Liver (tissue), 9 donors: Measurements from ENCODE around the gene SNX18. TPM values are rescaled to one million over a fixed set of nuclear protein-coding genes. Genes with fewer than 3 reads are reported as not detected.
A peak's percentile ranks its signal among the peaks of the same experiment; 100 is the strongest.

Experiments
- DNase-seq: peaks from one replicate; pipeline ENCODE4 v3.0.0-alpha.2; 2017; ENCODE audit warnings: low spot score
- H3K27ac ChIP-seq, 2 donors: one replicate each; pipeline ENCODE4 v1.7.0; 2013; ENCODE audit warnings: inconsistent platforms in 2 of 2, low read length in 2 of 2, control low read depth in 1 of 2, low read depth in 1 of 2, mild to moderate bottlenecking in 1 of 2
- H3K27me3 ChIP-seq, 4 donors: one replicate each; pipeline versions ENCODE4 v1.6.1 to v1.7.0; 2013; ENCODE audit warnings: low read length in 3 of 4, inconsistent platforms in 1 of 4, mild to moderate bottlenecking in 1 of 4, moderate library complexity in 1 of 4; ENCODE audit not compliant: control insufficient read depth in 4 of 4, insufficient read depth in 4 of 4
- H3K36me3 ChIP-seq, 4 donors: one replicate each; pipeline versions ENCODE4 v1.6.1 to v1.7.0; 2013; ENCODE audit warnings: low read length in 3 of 4, mild to moderate bottlenecking in 3 of 4, low read depth in 1 of 4, moderate library complexity in 1 of 4; ENCODE audit not compliant: control insufficient read depth in 4 of 4, insufficient read depth in 3 of 4
- H3K4me1 ChIP-seq, 4 donors: one replicate each; pipeline versions ENCODE4 v1.6.1 to v1.7.0; 2013; ENCODE audit warnings: low read length in 3 of 4, mild to moderate bottlenecking in 3 of 4, moderate library complexity in 1 of 4; ENCODE audit not compliant: control insufficient read depth in 4 of 4, insufficient read depth in 4 of 4
- H3K4me3 ChIP-seq, 3 donors: one replicate each; pipeline versions ENCODE4 v1.6.1 to v1.7.0; 2013; ENCODE audit warnings: low read length in 3 of 3, control low read depth in 1 of 3, low read depth in 1 of 3, mild to moderate bottlenecking in 1 of 3
- H3K9ac ChIP-seq, 2 donors: one replicate each; pipeline ENCODE4 v1.7.0; 2013; ENCODE audit warnings: low read length in 2 of 2, mild to moderate bottlenecking in 2 of 2, moderate library complexity in 2 of 2, control low read depth in 1 of 2, low read depth in 1 of 2
- H3K9me3 ChIP-seq, 4 donors: one replicate each; pipeline versions ENCODE4 v1.6.1 to v1.7.0; 2013; ENCODE audit warnings: low read length in 3 of 4; ENCODE audit not compliant: control insufficient read depth in 4 of 4
- ATF3 ChIP-seq: IDR thresholded peaks from 2 replicates; pipeline ENCODE4 v1.6.1; 2016; ENCODE audit warnings: antibody characterized with exemption
- EGR1 ChIP-seq, 2 donors: IDR thresholded peaks; 2 replicates each; pipeline ENCODE4 v1.6.1; 2016 to 2018; ENCODE audit warnings: antibody characterized with exemption in 2 of 2, low read depth in 2 of 2
- FOXA2 ChIP-seq: IDR thresholded peaks from 2 replicates; pipeline ENCODE4 v1.6.1; 2016; ENCODE audit warnings: antibody characterized with exemption
- HNF4A ChIP-seq, 2 donors: conservative IDR thresholded peaks; 2 replicates each; pipeline ENCODE4 v1.6.1; 2016; ENCODE audit warnings: antibody characterized with exemption in 2 of 2, mild to moderate bottlenecking in 2 of 2
- HNF4G ChIP-seq: IDR thresholded peaks from 2 replicates; pipeline ENCODE4 v1.6.1; 2016; ENCODE audit warnings: antibody characterized with exemption
- JUND ChIP-seq, 2 donors: IDR thresholded peaks; 2 replicates each; pipeline ENCODE4 v1.6.1; 2016; ENCODE audit warnings: antibody characterized with exemption in 2 of 2
- MAX ChIP-seq: IDR thresholded peaks from 2 replicates; pipeline ENCODE4 v1.6.1; 2016; ENCODE audit warnings: antibody characterized with exemption
- RAD21 ChIP-seq, 2 donors: IDR thresholded peaks; 2 replicates each; pipeline ENCODE4 v1.6.1; 2016; ENCODE audit warnings: antibody characterized with exemption in 2 of 2, mild to moderate bottlenecking in 2 of 2
- REST ChIP-seq: IDR thresholded peaks from 2 replicates; pipeline ENCODE4 v1.6.1; 2016; ENCODE audit warnings: antibody characterized with exemption, mild to moderate bottlenecking
- RXRA ChIP-seq, 2 donors: IDR thresholded peaks; 2 replicates each; pipeline ENCODE4 v1.6.1; 2017 to 2018; ENCODE audit warnings: antibody characterized with exemption in 2 of 2, mild to moderate bottlenecking in 1 of 2
- SP1 ChIP-seq: IDR thresholded peaks from 2 replicates; pipeline ENCODE4 v1.6.1; 2018; ENCODE audit warnings: antibody characterized with exemption, mild to moderate bottlenecking
- TAF1 ChIP-seq: conservative IDR thresholded peaks from 2 replicates; pipeline ENCODE4 v1.6.1; 2016; ENCODE audit warnings: antibody characterized with exemption, mild to moderate bottlenecking
- YY1 ChIP-seq: IDR thresholded peaks from 2 replicates; pipeline ENCODE4 v1.6.1; 2016; ENCODE audit warnings: antibody characterized with exemption, mild to moderate bottlenecking
- ZBTB33 ChIP-seq: IDR thresholded peaks from 2 replicates; pipeline ENCODE4 v1.6.1; 2016; ENCODE audit warnings: antibody characterized with exemption
- WGBS: extraction: QIAGEN DNeasy Blood & Tissue Kit; methylation state at CpG from one replicate; pipeline ENCODE4 v1.1.7; 2013; 5-methylcytosine and 5-hydroxymethylcytosine counted together
- polyA plus RNA-seq, 2 donors: library from polyadenylated mRNA; stranded (reverse) in 1 of 2; unstranded in 1 of 2; fragments of 200-250 nt in 1 of 2; fragments of >200 nt in 1 of 2; fragmentation: Nextera tagmentation in 1 of 2; extraction: Ambion mirVana in 1 of 2; gene quantifications; one replicate each; pipeline versions ENCODE4 v1.2.1 to v1.2.3, GENCODE V29; 2013 to 2015
- total RNA-seq, 2 donors: library from RNA; depleted of rRNA; stranded (reverse); fragments of >200 nt; gene quantifications; one replicate each; pipeline ENCODE4 v1.2.3, GENCODE V29; 2014
- donor health status: healthy.
- donor health status: healthy.
- donor health status: healthy.
- donor health status: healthy.
- donor health status: healthy.

The SNX18 gene
- total and polyA plus RNA-seq, 4 donors, result 4.9 to 32.5 (median 12.6) TPM

- H3K27me3 ChIP-seq, result no peaks in the 10 kb centered on the region
- peak overlapping the region in 1 of 3 donors; percentile 17 for H3K4me3 ChIP-seq
- TF ChIP-seq MAX (no peak), RAD21 (IDR thresholded peaks at IDR 0.05) (no peak), HNF4A (conservative IDR thresholded peaks at IDR 0.05) (no peak), JUND (IDR thresholded peaks at IDR 0.05) (no peak), SP1 (no peak), YY1 (no peak), ZBTB33 (no peak), ATF3 (no peak)
- peaks cover 10 to 40% (median 28%) of the 10 kb centered on the region in 4 donors for H3K4me1 ChIP-seq
- H3K9ac ChIP-seq, result peak overlapping the region in 1 of 2 donors; percentile 42
- no peaks in the 10 kb centered on the region for H3K9me3 ChIP-seq
- no peak for DNase-seq
- 6% methylated on average over 4 of the region's 4 CpGs for whole genome bisulfite sequencing
- H3K36me3 ChIP-seq, result no peaks in the 10 kb centered on the region
- no peak overlapping the region for H3K27ac ChIP-seq
Observed at GRCh38 chr5:54517174-54517511, 416 bp upstream of the SNX18 start.

GRCh38 chr5:54518146-54518817, 723 bp downstream of the SNX18 start:
- H3K9ac ChIP-seq, result peak overlapping the region in 1 of 2 donors; percentile 99
- H3K9me3 ChIP-seq, result no peaks in the 10 kb centered on the region
- H3K27ac ChIP-seq, result peak overlapping the region; percentile 92 to 93
- TF ChIP-seq FOXA2 (no peak), RAD21 (IDR thresholded peaks at IDR 0.05) (peak; percentile 28 to 52)
- DNase-seq, result peak; percentile 46
- H3K4me3 ChIP-seq, result peak overlapping the region; percentile 86 to 98 (median 97)
- 18% methylated on average over 79 of the region's 79 CpGs for WGBS
- no peaks in the 10 kb centered on the region for H3K27me3 ChIP-seq
- H3K36me3 ChIP-seq, result no peaks in the 10 kb centered on the region
- H3K4me1 ChIP-seq, result peaks cover 10 to 49% (median 32%) of the 10 kb centered on the region in 4 donors

GRCh38 chr5:54518818-54519508, 1.4 kb downstream of the SNX18 start:
- no peak for TF ChIP-seq YY1

GRCh38 chr5:54519509-54519876, 1.9 kb downstream of the SNX18 start:
- H3K4me1 ChIP-seq, result peaks cover 10 to 60% (median 40%) of the 10 kb centered on the region in 4 donors
- H3K9me3 ChIP-seq, result no peaks in the 10 kb centered on the region
- H3K27ac ChIP-seq, result peak overlapping the region; percentile 73 to 92
- WGBS, result 53% methylated on average over 10 of the region's 10 CpGs
- peak overlapping the region; percentile 73 to 97 (median 86) for H3K4me3 ChIP-seq
- no peak for DNase-seq
- no peaks in the 10 kb centered on the region for H3K27me3 ChIP-seq
- peak overlapping the region; percentile 4 to 69 for H3K9ac ChIP-seq
- no peaks in the 10 kb centered on the region for H3K36me3 ChIP-seq
- TF ChIP-seq REST (no peak), EGR1 (IDR thresholded peaks at IDR 0.05; ENCODE audit: low read depth in 2 of 2) (no peak), JUND (IDR thresholded peaks at IDR 0.05) (no peak), TAF1 (no peak), HNF4A (conservative IDR thresholded peaks at IDR 0.05) (no peak), RXRA (IDR thresholded peaks at IDR 0.05) (no peak), SP1 (no peak), MAX (no peak), YY1 (no peak), HNF4G (no peak), FOXA2 (no peak)

More at GRCh38 chr5:54518818-54519508, 1.4 kb downstream of the SNX18 start:
- Histone ChIP-seq H3K4me3 (peak overlapping the region; percentile 73 to 97 (median 86)), H3K27me3 (no peaks in the 10 kb centered on the region), H3K4me1 (peaks cover 10 to 55% (median 37%) of the 10 kb centered on the region in 4 donors), H3K9ac (peak overlapping the region in 1 of 2 donors; percentile 99), H3K27ac (peak overlapping the region; percentile 92 to 93), H3K36me3 (no peaks in the 10 kb centered on the region), H3K9me3 (no peaks in the 10 kb centered on the region)
- no peak for DNase-seq
- WGBS, result 85% methylated on average over 50 of the region's 50 CpGs
